ENCODE data around the gene DHX16.
"Not testable (repeated sequence)": the region's sequence is repeated elsewhere in the genome, so short reads cannot be mapped to it uniquely, and the experiment has no call there.

DHX16 gene

DNA sequence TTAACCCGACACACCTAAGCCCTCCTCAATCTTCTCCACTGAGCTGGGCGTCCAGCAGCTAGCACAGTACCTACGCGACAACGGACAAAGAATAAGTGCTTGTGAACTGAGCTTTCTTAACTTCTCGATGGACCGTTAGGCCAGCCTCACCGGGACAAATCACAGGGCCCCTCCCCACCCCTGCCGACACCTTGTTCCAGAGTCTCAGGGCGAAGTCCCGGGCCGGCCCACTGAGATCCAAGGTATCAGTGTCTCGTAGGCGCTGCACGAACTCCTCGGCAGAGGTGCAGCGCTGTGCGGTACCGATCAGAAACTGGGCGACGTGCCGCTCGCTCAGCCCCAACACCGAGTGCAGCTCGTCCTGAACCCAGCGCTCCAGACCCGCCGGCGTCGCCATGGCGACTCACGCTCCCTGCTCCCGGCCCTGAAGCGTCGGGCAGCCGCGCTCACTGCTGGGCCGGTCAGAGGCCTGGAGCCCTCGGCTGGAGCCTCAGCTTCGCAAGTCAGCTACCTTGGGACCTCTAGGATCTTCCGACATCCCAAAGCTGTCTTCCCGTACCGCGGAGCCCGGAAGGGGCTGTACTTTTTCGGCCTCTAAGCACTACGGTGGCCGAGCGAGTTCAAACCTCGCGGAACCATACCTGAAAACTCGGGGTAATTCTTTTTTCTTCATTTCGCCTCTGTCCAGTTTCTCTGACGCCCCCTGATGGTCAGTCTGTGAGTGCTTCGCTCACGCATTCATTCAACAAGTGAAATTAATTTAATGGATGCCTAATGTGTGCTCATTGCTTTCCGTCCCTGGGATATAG lies at the start of gene DHX16:
Gene DHX16, minus strand, starts transcription at position 562 of the 809 bp plus-strand sequence. Its CDS starts 165 bp downstream, at position 397.
- peak; percentile 91 for DNase-seq

DNA sequence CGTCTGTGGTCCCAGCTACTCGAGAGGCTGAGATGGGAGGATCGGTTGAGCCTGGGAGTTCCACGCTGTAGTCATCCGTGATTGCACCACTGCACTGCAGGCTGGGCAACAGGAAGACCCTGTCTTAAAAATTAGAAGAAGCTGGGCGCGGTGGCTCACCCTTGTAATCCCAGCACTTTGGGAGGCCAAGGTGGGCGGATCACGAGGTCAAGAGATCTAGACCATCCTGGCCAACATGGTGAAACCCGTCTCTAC lies 49.1 kb upstream of the DHX16 start:
- DNase-seq: peak; percentile 70

DNA sequence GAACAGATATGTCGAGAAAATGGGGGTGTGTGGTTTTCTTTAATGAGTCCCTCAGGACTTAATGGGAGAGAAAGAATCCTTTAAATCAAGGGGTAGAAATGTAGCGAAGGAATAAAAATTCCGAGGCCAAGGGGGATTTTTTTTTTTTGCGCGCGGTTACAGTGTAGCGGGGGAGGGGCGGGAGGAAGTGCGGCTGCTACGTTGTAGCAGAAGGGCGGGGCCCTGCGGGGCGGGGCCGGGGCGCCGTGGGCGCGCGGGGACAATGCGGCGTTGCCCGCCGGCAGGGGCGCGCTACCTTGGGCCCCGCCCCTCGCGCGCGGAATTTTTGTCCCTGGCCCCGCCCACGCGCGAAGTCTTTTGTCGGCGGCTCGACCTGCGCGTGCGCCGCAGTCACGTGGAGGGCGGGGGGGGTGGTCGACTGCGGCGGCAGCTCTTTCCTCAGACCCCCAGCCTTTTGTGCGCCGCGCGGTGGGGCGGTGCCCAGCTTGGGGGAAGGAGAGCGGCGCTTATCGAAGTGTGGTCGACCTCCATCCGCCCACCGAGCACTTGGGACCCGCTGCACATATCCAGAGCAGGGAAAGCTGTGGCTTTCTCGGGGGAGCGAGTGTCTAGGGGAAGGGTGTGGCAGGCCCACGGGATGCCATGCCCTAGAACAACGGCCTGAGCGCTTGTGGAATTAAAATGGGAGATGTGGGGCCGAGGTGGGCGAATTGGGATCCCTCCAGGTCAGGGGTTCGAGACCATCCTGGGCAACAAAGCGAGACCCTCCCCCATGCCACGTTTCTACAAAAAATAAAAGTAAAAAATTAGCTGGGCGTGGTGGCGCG lies 48.6 kb upstream of the DHX16 start:
- DNase-seq: peak; percentile 99

DNA sequence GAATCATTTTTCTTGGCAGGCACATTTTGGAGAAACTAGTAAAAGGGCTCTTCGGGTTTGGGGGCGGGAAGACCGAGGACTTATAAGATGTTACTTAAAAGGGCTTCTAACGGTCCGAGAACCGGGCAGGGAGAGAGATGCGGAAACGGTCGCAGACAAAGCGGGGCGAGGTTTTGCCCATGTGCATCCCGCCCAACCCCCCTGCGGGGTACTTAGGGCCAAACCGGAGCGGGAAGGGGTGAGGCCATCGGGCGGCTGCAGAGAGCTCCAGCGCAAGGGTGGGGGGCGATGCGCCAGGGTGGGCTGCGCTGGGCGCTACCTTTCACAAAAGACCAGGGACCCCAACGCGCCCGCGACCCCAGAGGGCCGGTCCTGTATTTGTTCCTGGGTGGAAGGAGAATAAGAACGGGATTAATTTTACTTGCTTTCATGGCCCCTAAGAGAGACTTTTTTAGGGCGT lies 48.0 kb upstream of the DHX16 start:
- peak; percentile 85 for DNase-seq

DNA sequence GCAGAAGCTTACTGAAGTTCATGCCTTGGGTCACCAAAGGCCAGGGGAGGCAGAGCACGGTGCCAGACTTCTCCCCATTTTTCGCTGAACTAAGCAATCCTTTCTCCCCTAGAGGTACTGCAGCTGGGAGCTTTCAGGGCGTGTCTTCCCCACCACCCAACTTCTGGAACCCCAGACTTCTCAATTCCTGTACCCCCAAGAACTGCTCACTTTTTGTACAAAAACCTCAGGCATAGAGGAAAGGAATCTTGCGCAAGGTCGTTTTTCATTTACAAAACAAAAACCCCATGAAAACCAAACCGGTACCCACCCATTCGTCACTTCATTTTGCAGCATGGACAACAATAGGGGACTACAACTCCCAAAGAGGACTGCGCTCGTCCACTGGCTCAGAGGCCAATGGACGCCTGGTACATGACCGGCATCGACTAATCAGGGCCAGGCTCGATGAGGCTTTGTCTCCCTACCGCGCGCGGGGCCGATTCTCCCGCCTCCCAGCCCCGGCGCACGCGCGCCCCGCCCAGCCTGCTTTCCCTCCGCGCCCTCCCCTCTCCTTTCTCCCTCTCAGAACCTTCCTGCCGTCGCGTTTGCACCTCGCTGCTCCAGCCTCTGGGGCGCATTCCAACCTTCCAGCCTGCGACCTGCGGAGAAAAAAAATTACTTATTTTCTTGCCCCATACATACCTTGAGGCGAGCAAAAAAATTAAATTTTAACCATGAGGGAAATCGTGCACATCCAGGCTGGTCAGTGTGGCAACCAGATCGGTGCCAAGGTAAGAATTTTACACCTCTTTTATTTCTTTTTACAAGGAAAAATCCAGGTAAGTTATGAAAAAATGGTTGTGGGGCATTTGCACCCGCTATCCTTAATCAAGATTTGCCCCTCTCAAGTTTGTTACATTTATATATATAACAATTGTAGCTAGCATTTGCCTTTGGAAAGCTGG lies 47.3 kb upstream of the DHX16 start, which contains the start of gene TUBB:
Gene TUBB, plus strand, starts transcription at position 562 of the 947 bp plus-strand sequence. Its CDS starts 155 bp downstream, at position 717.
- peak; percentile 96 for DNase-seq

DNA sequence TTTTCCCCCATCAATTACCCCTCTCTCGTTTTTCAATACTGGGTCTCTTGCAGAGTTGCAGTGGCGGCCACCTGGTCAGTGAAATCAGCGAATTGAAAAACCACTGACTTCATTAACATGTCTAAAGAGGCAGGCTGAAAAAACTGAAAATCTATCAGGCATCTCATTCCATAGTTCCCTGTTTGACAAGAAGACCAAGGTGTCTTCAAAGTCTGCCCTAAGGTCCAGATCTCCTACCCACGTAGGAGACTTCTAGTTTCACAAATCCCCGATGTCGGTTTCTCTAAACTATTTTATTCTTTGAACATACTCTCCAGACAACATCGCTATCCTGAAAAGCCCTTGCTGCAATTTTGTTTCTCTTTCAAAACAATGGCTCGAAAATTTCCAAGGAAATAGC lies 46.5 kb upstream of the DHX16 start:
- DNase-seq: no peak

DNA sequence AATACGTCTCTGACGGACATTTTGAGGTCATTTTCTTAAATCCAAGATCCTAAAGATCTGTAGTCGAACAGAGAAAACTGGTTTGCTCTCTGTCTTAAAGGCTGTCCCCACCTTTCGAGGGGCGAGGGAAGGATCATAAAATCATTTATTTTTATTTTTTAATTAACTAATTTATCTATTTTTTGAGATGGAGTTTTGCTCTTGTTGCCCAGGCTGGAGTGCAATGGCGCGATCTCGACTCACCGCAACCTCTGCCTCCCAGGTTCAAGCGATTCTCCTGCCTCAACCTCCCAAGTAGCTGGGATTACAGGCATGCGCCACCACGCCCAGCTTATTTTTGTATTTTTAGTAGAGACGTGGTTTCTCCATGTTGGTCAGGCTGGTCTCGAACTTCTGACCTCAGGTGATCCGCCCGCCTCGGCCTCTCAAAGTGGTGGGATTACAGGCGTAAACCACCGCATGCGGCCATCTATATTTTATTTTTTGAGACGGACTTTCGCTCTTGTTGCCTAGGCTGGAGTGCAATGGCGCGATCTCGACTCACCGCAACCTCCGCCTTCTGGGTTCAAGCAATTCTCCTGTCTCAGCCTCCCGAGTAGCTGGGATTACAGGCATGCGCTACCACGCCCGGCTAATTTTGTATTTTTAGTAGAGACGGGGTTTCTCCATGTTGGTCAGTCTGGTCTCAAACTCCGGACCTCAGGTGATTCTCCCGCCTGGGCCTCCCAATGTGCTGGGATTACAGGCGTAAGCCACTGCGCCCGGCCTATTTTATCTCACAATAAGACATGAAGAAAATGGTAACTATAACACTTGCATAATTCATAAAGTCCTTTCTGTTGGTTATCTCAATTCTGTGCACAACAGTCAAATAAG lies 45.3 kb upstream of the DHX16 start:
- DNase-seq: not testable (repeated sequence)

DNA sequence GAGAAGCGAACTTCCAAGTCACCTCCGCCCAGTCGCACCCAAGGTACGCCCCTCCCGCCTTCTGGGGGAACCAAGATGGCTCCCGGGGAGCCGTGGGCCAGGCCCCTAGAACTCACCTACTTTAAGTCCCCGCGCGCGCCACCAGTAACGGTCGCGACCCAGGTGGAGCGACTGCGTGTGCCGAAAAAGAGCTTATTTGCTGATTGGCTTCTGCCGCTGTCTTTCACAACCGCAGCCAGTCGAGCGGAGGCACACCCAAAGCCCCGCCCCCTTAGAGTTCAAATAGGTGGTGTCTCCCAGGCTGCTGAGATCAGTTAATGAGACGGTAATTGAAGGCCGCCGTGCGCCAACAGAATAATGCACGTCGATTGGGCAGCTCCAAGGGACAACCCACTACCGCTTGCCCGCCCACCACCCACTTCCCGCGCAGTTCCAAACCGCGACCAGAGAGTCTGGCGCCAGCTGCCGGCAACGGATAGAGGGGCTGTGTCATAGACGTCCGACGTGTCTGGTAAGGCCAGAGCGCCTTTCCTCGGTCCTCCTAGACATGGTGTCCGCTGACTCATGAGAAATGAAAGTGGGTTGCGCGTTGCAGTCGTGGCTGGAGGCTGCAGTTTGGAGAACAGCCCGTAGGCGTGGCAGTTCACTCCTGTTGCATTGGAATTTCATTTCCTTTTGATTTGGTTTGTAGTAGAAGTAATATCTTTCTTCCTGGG lies 44.5 kb upstream of the DHX16 start, which contains the start of gene MDC1:
Gene MDC1, minus strand, starts transcription at position 153 of the 716 bp plus-strand sequence. CDS start 2,106 bp downstream, outside the sequence.
- DNase-seq: peak; percentile 97

DNA sequence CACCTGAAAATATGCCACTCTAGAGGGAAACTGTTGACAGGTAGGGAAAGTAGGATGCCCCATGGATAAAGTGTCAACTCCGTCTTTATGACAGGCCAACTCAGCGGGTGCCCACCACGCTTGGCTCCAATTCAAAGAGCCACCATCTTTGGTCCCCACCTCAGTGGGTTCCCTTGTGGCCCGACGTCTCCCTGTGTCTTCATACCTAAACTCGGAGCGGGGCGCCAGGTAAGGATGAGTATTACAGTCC lies 44.0 kb upstream of the DHX16 start:
- DNase-seq: no peak

DNA sequence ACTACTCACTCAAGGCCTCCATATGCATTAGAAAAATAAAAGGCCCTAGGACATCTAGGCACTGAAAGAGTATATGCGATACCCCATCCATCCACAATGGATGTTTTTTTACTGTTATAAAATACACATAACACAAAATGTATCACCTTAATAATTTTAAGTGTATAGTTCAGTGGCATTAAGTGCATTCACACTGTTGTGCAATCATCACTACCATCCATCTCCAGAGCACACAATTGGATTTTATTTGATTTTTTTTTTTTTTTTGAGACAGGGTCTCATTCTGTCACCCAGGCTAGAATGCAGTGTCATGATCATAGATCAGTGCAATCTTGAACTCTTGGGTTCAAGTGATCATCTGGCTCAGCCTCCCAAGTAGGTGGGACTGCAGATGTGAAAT lies 41.5 kb upstream of the DHX16 start:
- no peak for DNase-seq

DNA sequence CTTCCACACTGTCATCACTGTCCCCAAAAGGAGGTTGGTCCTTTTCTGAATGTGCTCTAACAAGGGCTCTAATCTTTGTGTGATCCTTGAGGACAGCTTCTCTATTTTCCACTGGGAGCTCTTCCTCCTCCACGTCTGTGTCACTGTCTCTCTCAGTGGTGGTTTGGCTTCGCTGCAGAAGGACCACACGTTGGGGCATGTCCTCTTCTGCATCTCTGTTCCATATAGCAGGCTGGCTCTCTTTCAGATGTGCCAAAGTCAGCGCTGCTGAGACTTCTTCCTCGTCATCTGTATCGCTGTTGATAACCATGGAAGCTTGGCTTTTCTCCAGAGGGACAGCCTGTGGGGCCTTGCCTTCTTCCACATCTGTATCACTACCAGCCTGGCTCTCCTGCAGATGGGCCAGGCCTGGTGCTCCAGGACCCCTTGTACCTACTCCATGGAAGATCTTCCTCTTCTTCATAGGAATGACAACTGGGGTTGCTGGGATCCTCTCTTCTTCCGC lies 39.7 kb upstream of the DHX16 start:
- DNase-seq: no peak

DNA sequence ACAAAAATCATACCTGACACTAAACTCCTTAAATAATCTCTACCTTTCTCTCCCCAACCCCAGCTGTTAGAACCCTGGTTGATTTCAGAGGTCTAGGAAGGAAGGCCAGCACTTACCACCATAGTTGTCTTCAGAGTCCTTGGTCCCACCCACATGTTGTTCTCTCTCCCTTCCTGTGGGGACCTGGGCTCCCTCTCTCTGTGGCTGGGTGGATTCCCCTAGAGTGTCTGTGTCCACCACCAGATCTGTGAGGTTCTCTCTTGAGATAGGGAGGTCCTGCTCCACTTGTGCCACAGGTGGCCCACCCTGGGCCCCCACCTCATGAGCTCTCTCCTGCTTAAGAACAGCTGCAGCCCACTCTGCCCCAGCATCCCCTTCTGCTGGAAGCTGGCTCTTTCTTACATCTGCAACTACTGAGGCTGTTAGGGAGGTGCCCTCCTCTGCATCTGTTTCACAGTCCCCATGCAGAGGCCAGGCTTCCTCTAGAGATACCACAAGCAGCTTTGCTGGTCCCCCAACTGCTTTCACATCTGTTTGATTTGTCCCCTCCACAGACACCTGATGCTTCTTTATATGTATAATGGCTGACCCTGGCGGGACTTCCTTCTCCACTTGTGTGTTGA lies 39.1 kb upstream of the DHX16 start:
- no peak for DNase-seq

DNA sequence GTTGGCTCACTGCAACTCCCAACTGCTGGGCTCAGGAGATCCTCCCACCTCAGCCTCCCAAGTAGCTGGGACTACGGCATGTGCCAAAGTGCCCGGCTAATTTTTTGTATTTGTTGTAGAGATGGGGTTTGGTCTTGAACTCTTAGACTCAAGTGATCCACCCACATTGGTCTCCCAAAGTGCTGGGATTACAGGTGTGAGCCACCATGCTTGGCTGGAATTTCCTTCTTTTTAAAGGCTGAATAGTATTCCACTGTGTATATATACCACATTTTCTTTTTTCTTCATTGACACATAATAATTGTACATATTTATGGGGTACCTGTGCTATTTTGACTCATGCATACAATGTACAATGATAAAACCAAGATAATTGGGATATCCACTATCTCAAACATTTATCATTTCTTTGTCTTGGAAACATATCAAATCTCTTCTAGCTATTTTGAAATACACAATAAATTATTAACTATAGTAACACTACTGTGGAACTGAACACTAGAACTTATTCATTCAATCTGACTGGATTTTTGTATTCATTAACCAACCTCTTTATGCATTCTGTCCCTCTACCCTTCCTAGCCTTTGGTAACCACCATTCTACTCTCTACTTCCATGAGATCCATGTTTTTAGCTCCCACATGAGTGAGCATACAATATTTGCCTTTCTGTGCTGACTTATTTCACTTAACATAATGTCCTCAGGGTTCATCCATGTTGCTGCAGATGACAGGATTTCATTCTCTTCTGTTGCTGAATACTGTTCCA lies 36.5 kb upstream of the DHX16 start:
- no peak for DNase-seq

DNA sequence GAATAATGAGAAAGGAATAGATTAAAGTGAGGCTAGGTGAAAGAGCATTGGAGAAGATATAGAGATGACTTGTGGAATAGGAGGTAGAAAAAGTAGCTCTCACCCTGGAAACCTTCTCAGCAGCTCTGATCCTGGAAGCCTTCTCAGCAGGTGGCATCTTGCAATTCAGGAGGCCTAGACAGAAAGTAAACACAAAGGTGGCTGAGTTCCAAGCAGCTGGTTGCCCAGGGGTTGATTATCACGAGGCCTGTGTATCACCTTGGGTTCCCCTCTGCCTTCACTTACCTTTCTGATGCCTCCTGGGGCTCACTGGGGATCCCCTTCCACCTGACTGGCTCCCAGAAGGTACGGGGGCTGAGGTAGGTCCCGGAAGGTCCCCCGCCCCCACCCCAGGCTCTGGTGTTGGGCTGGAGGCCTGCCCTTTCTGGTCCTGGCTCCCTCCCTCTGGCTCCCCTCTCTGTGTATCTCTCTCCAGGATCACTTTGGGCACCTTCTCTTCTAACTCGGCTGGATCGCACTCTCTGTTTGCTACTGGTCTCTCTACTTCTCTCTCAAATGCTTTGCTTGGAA lies 34.6 kb upstream of the DHX16 start:
- no peak for DNase-seq

DNA sequence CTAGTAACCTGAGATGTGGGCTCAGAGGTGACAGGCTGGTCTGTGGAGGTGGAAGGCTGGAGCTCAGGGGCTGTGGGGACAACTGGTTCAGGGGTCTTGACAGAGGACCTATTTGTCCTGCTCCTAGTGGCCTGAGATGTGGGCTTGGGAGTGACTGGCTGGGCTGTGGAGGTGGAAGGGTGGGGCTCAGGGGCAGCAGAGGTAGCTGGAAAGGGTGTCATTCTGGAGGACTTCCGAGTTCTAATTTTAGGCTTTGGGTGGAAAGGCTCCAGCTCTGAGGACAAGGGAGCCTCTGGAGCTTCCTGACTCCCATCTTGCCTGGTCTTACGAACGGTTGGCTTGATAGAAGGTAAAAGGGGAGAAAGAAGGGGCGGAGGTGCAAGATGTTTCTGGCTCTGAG lies 32.8 kb upstream of the DHX16 start:
- no peak for DNase-seq

DNA sequence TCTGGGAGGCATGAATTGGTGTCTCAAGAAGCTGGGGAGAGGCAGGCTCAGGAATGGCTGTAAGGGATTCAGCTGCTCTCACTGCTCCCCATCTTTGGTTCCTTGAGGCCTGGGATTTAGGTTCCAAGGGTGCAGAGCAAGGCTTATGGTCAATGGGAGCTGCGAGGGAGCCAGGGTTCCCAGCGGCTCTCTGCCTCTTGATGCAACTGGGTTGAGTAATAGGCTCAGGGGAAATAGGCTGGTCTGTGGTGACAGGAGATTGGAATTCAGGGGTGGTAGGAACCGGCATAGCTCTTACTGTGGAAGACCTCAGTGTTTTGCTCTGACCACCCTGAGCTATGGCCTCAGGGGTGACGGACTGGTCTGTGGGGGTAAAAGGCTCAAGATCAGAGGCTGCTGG lies 31.0 kb upstream of the DHX16 start:
- no peak for DNase-seq

DNA sequence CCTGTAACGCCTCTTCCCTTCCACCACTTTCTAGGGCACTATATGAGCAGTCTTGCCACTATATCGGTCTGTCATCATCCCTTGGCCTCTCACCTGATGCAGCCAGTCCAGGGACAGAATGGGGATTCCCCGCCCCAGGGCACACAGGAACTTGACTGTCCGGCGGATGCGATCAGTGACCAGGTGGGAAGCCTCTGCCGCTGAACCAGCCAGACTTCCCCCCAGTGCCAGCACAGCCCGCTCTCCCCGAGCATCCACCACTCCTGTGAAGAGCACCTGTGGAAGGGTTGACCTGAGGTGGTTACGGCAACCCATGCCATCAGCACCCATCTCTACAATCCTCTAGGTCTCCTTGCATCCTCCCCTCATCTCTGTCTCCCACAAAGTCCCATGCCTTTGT lies 30.2 kb upstream of the DHX16 start:
- no peak for DNase-seq

DNA sequence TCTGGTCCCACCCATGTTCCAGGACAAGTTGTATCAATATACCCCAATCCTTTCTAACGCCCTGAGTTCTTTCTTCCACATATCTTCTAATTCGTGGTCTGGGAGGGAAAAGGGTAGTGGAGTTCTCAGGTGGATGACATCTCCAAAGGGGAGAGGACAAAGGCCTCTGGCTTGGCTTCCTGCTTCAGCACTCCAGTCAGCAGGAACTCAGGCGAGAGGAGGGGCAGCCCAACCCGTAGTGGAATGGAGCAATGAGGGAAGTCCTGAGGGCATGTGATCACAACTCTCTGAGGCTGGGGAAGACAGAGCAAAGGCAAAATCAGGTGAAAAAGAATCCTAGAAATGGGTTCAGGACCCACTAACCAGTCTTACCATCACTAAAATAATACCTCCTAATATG lies 27.5 kb upstream of the DHX16 start:
- no peak for DNase-seq

DNA sequence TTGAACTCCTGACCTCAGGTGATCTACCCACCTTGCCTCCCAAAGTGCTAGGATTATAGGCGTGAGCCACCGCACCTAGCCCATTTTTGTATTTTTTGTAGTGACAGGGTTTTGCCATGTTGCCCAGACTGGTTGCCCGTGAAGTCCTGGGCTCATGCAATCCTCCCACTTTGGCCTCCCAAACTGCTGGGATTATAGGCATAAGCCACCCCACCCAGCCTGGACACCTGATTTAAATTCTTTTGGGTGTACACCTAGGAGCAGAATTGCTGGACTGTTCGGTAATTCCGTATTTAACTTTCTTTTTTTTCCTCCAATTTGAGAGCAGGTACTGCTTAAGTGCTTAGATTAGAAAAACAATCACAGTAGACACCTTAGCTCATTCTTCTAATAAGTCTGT lies 23.6 kb upstream of the DHX16 start:
- DNase-seq: no peak
